HG03457 (cell line): ENCODE results near the gene KRTAP16-1.

Source experiments
- ATAC-seq: cut with Tn5 transposase; IDR thresholded peaks from one replicate; pipeline ENCODE4 v1.9.1; 2021; ENCODE audit warnings: moderate number of reproducible peaks; ENCODE audit not compliant: unreplicated experiment

The KRTAP16-1 gene

GRCh38 chr17:41331606-41332005 lies 22.5 kb upstream of the KRTAP16-1 start:
- no peak for ATAC-seq

- no peak for ATAC-seq
These were observed 20.3 kb upstream of the KRTAP16-1 start for GRCh38 chr17:41329279-41329948.

GRCh38 chr17:41328207-41328606 lies 19.1 kb upstream of the KRTAP16-1 start:
- no peak for ATAC-seq

GRCh38 chr17:41327411-41328120 lies 18.5 kb upstream of the KRTAP16-1 start:
- no peak for ATAC-seq

GRCh38 chr17:41326173-41327145 lies 17.4 kb upstream of the KRTAP16-1 start:
- no peak for ATAC-seq

- ATAC-seq: no peak
These were observed 16.5 kb upstream of the KRTAP16-1 start for GRCh38 chr17:41325611-41326010.

GRCh38 chr17:41325126-41325525 lies 16.0 kb upstream of the KRTAP16-1 start:
- ATAC-seq: no peak

GRCh38 chr17:41324180-41325075 lies 15.3 kb upstream of the KRTAP16-1 start:
- ATAC-seq: no peak

- ATAC-seq: no peak
These were observed 14.1 kb upstream of the KRTAP16-1 start for GRCh38 chr17:41322903-41323895.

GRCh38 chr17:41322094-41322902 lies 13.2 kb upstream of the KRTAP16-1 start:
- no peak for ATAC-seq

GRCh38 chr17:41318231-41318630 lies 9.1 kb upstream of the KRTAP16-1 start:
- no peak for ATAC-seq

- ATAC-seq: no peak
These were observed 6.8 kb upstream of the KRTAP16-1 start for GRCh38 chr17:41315814-41316445.

GRCh38 chr17:41315204-41315794 lies 6.2 kb upstream of the KRTAP16-1 start, which contains the start of gene KRTAP17-1:
Gene KRTAP17-1 (minus strand): TSS chr17:41315710. CDS start chr17:41315650, 60 bp downstream.
- ATAC-seq: no peak

GRCh38 chr17:41311111-41311510 lies 2.0 kb upstream of the KRTAP16-1 start:
- ATAC-seq: no peak

- no peak for ATAC-seq
These were observed 725 bp downstream of the KRTAP16-1 start for GRCh38 chr17:41308251-41308917.

- ATAC-seq: no peak
These were observed 1.5 kb downstream of the KRTAP16-1 start for GRCh38 chr17:41307647-41308046.

- ATAC-seq: no peak
These were observed 5.0 kb downstream of the KRTAP16-1 start for GRCh38 chr17:41304091-41304490.
